ENCODE results near the gene CARMIL1.

DNA sequence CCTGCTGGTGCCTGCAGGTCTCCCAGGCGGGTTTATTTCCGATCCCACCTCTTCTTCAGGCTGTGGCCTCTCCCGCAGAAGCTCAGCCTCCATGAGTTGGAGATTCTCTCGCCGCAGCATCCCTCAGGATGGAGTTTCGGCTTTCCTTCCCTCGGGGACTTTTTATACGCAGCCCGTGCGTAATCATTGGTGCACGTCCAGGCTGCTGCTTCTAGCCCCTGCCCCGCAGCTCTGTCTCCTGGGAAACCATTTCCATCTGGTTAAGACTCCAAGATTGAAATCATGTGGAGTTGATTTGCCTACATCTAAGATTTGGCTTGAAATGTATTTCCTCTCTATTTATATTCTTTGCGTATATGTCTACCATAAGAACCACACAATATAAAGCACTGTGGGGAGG lies 46.7 kb upstream of the CARMIL1 start:
- TF ChIP-seq ELF4 (IDR thresholded peaks at IDR 0.05) (no peak), SUZ12 (IDR thresholded peaks at IDR 0.05) (no peak)

Measured in HEK293T (cell line).